ENCODE data around the gene CMTM7.
A peak's percentile ranks its signal among the peaks of the same experiment; 100 is the strongest.

Gene CMTM7

GRCh38 chr3:32493437-32494414 lies 102.1 kb downstream of the CMTM7 start:
- DNase-seq = no peak

GRCh38 chr3:32495085-32495484 lies 103.4 kb downstream of the CMTM7 start:
- DNase-seq = no peak

GRCh38 chr3:32495609-32496008 lies 104.0 kb downstream of the CMTM7 start:
- DNase-seq = no peak

- no peak for DNase-seq
These were observed 106.6 kb downstream of the CMTM7 start for GRCh38 chr3:32498252-32498651.

GRCh38 chr3:32498992-32499391 lies 107.3 kb downstream of the CMTM7 start:
- DNase-seq = no peak

- no peak for DNase-seq
These were observed 107.9 kb downstream of the CMTM7 start for GRCh38 chr3:32499585-32499984.

- no peak for DNase-seq
These were observed 108.6 kb downstream of the CMTM7 start for GRCh38 chr3:32500231-32500630.

- DNase-seq = no peak
These were observed 109.5 kb downstream of the CMTM7 start for GRCh38 chr3:32500880-32501782.

- DNase-seq = no peak
These were observed 110.1 kb downstream of the CMTM7 start for GRCh38 chr3:32501783-32502117.

- DNase-seq = peak; percentile 71
These were observed 110.7 kb downstream of the CMTM7 start, which contains the start of gene CMTM6 for GRCh38 chr3:32502118-32502945. Gene CMTM6, minus strand, starts transcription at chr3:32502852. Its CDS starts 107 bp downstream, at chr3:32502745.

GRCh38 chr3:32502946-32503286 lies 111.3 kb downstream of the CMTM7 start:
- DNase-seq = no peak
